Spleen (tissue), 7 donors: Measurements from ENCODE around the gene BPIFA1.

Experiments
- CTCF ChIP-seq, 11 experiments: fragments of 200-600 bp in 7 of 11; fragments of 450-650 bp in 4 of 11; sonication (generic) in 4 of 11; IDR thresholded peaks in 8 of 11; conservative IDR thresholded peaks in 3 of 11; 1 replicate in 7 of 11; 2 replicates in 4 of 11; pipeline versions ENCODE4 v1.4.0 to v1.8.0; 2016 to 2021; ENCODE audit warnings: antibody characterized with exemption in 11 of 11, inconsistent platforms in 4 of 11, mild to moderate bottlenecking in 1 of 11
- POLR2A ChIP-seq, 3 donors: fragments of 450-650 bp; IDR thresholded peaks; one replicate each; pipeline ENCODE4 v1.5.1; 2017; ENCODE audit warnings: antibody characterized with exemption in 3 of 3, mild to moderate bottlenecking in 1 of 3
- donor health status: DM: no; HTN: no; CAD: no; lungs with moderate emphysema.
- donor health status: DM: no; HTN: no; CAD: no.
- donor health status: DM: no; HTN: no; CAD: no.

- TF ChIP-seq POLR2A (IDR thresholded peaks at IDR 0.05) (no peak), CTCF (IDR thresholded peaks at IDR 0.05 in 8 of 11, conservative IDR thresholded peaks at IDR 0.05 in 3 of 11) (no peak)
Measured at GRCh38 chr20:33231237-33231636, 4.6 kb upstream of the BPIFA1 start.
